Breast epithelium (tissue), 3 donors: Measurements from ENCODE around the gene CCR8.
"Not testable (repeated sequence)": the region's sequence is repeated elsewhere in the genome, so short reads cannot be mapped to it uniquely, and the experiment has no call there.

ENCODE experiments used
- POLR2A ChIP-seq: fragments of 450-650 bp; IDR thresholded peaks from one replicate; pipeline ENCODE4 v1.6.1; 2016; ENCODE audit warnings: antibody characterized with exemption, mild to moderate bottlenecking, moderate library complexity
- TF ChIP-seq, protein P1 (sequence below), 3 donors: fragments of 450-650 bp; IDR thresholded peaks; one replicate each; pipeline ENCODE4 v1.5.1; 2016 to 2017; ENCODE audit warnings: antibody characterized with exemption in 3 of 3, mild to moderate bottlenecking in 3 of 3, moderate library complexity in 3 of 3

- TF ChIP-seq, protein P1, sequence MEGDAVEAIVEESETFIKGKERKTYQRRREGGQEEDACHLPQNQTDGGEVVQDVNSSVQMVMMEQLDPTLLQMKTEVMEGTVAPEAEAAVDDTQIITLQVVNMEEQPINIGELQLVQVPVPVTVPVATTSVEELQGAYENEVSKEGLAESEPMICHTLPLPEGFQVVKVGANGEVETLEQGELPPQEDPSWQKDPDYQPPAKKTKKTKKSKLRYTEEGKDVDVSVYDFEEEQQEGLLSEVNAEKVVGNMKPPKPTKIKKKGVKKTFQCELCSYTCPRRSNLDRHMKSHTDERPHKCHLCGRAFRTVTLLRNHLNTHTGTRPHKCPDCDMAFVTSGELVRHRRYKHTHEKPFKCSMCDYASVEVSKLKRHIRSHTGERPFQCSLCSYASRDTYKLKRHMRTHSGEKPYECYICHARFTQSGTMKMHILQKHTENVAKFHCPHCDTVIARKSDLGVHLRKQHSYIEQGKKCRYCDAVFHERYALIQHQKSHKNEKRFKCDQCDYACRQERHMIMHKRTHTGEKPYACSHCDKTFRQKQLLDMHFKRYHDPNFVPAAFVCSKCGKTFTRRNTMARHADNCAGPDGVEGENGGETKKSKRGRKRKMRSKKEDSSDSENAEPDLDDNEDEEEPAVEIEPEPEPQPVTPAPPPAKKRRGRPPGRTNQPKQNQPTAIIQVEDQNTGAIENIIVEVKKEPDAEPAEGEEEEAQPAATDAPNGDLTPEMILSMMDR (IDR thresholded peaks at IDR 0.05): not testable (repeated sequence)
- TF ChIP-seq POLR2A: not testable (repeated sequence)
Measured at GRCh38 chr3:39353168-39353927, 23.8 kb downstream of the CCR8 start.
